Choroid plexus epithelial cell (primary cell): ENCODE results near the gene ARL8B.

Experiments
- DNase-seq: peaks from one replicate; pipeline ENCODE4 v3.0.0-alpha.2; 2010; ENCODE audit warnings: low read depth
- H3K4me3 ChIP-seq: 2 replicates; pipeline ENCODE4 v1.5.1; 2011; ENCODE audit warnings: low read depth, mild to moderate bottlenecking, control low read depth, low read length, moderate library complexity
- CTCF ChIP-seq: conservative IDR thresholded peaks from 2 replicates; pipeline ENCODE4 v1.5.1; 2011; ENCODE audit warnings: low read depth, mild to moderate bottlenecking, control low read depth, inconsistent platforms, low read length, moderate library complexity

The ARL8B gene

GRCh38 chr3:5212628-5213573 lies 90.8 kb downstream of the ARL8B start:
- H3K4me3 ChIP-seq, result no peak overlapping the region
- no peak for TF ChIP-seq CTCF
- no peak for DNase-seq

- no peak for DNase-seq
- TF ChIP-seq CTCF, result no peak
- H3K4me3 ChIP-seq, result no peak overlapping the region
Observed at GRCh38 chr3:5213574-5213966, 91.5 kb downstream of the ARL8B start.

- no peak for TF ChIP-seq CTCF
- DNase-seq, result no peak
Observed at GRCh38 chr3:5214352-5214751, 92.3 kb downstream of the ARL8B start.

GRCh38 chr3:5217824-5218595 lies 95.9 kb downstream of the ARL8B start:
- DNase-seq, result peak; percentile 46
- no peak overlapping the region for H3K4me3 ChIP-seq

More at GRCh38 chr3:5214352-5214751, 92.3 kb downstream of the ARL8B start:
- H3K4me3 ChIP-seq, result no peak overlapping the region

GRCh38 chr3:5218815-5219214 lies 96.7 kb downstream of the ARL8B start:
- TF ChIP-seq CTCF, result no peak
- H3K4me3 ChIP-seq, result no peak overlapping the region
- no peak for DNase-seq

More at GRCh38 chr3:5217824-5218595, 95.9 kb downstream of the ARL8B start:
- no peak for TF ChIP-seq CTCF

- DNase-seq, result no peak
- TF ChIP-seq CTCF, result no peak
- no peak overlapping the region for H3K4me3 ChIP-seq
Observed at GRCh38 chr3:5219216-5219615, 97.1 kb downstream of the ARL8B start.
